Measurements from ENCODE around the gene SLC35E1.
A peak's percentile ranks its signal among the peaks of the same experiment; 100 is the strongest.

SLC35E1 gene

GRCh38 chr19:16531380-16531669 is 40.9 kb downstream of the SLC35E1 start:
- no peak overlapping the region for H2AFZ ChIP-seq (ENCODE audit: low read depth)
- no peaks in the 10 kb centered on the region for H3K4me1 ChIP-seq (ENCODE audit: low read depth, poor library complexity, severe bottlenecking)
- H4K20me1 ChIP-seq (ENCODE audit: insufficient read depth) = 0 out of 2 replicates have a peak, but pooled peaks cover 4% of the 10 kb centered on the region
- H3K36me3 ChIP-seq (ENCODE audit: insufficient read depth) = peaks cover 5% of the 10 kb centered on the region; the same call in 1 of the 2 replicates
- no peaks in the 10 kb centered on the region for H3K27me3 ChIP-seq (ENCODE audit: insufficient read depth, low read depth)
- H3K27ac ChIP-seq = no peak overlapping the region
- peaks cover 6% of the 10 kb centered on the region; the same call in 1 of the 2 replicates for H3K79me2 ChIP-seq (ENCODE audit: insufficient read depth, low read depth)
- H3K4me3 ChIP-seq (IDR thresholded peaks at IDR 0.05; ENCODE audit: insufficient read depth, low read depth, low read length) = no peak overlapping the region
- no peak overlapping the region for H3K9ac ChIP-seq
- no peak for TF ChIP-seq CTCF (conservative IDR thresholded peaks at IDR 0.05; ENCODE audit: low read depth, low read length)
- H3K4me2 ChIP-seq = no peak overlapping the region

DNA sequence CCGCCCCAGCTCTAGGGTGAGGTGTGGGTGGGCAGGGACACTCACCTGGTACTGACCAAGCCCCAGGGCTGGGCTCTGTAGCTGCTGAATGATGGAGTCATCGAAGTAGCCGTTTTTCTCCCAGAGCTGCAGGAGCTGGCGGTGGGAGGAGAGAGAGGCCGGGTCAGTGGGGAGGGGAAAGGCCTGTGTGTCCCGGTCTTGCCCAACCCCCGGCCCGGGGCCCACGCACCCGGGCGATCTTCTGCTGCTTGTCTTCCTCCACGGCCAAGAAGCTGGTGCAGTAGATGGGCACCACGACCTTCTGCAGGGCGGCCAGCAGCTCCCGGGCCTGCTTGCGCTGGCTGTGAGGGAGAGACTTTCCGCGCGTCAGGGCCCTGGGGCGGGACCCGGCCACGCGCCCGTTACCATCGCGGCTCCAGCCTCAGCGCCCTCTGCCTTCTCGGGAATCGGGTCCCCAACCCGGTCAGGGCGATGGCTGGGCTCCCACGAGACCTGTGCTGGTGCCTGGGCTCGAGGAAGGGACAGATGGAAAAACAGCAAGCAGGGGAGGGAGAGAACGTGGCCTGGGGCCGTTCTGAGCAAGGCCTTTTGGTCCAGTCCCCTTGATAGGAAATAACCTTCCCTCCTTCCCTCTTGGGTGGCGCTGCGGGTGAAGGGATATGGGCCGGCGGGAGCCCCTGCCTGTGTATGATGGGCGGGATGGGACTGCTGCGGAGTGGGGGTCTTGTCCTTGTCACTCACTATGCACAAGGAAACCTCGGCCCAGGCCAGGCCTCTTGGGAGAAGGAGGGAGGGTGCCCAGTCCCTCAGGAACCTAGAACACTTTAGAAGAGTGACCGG is 41.5 kb downstream of the SLC35E1 start:
- Histone ChIP-seq H3K27me3 (ENCODE audit: insufficient read depth, low read depth) (no peaks in the 10 kb centered on the region), H3K4me3 (IDR thresholded peaks at IDR 0.05; ENCODE audit: insufficient read depth, low read depth, low read length) (no peak overlapping the region), H3K79me2 (ENCODE audit: insufficient read depth, low read depth) (peaks cover 1% of the 10 kb centered on the region; the same call in 1 of the 2 replicates), H3K9ac (no peak overlapping the region), H3K4me2 (no peak overlapping the region), H4K20me1 (ENCODE audit: insufficient read depth) (no peaks in the 10 kb centered on the region), H2AFZ (ENCODE audit: low read depth) (no peak overlapping the region), H3K27ac (no peak overlapping the region), H3K36me3 (ENCODE audit: insufficient read depth) (peaks cover 9% of the 10 kb centered on the region; the same call in 1 of the 2 replicates), H3K4me1 (ENCODE audit: low read depth, poor library complexity, severe bottlenecking) (no peaks in the 10 kb centered on the region)
- TF ChIP-seq CTCF (conservative IDR thresholded peaks at IDR 0.05; ENCODE audit: low read depth, low read length) = no peak

- Histone ChIP-seq H3K36me3 (ENCODE audit: insufficient read depth) (peaks cover 12% of the 10 kb centered on the region; the same call in 1 of the 2 replicates), H3K4me2 (no peak overlapping the region), H3K4me3 (IDR thresholded peaks at IDR 0.05; ENCODE audit: insufficient read depth, low read depth, low read length) (no peak overlapping the region), H3K4me1 (ENCODE audit: low read depth, poor library complexity, severe bottlenecking) (no peaks in the 10 kb centered on the region), H3K27ac (no peak overlapping the region), H3K79me2 (ENCODE audit: insufficient read depth, low read depth) (no peaks in the 10 kb centered on the region), H3K27me3 (ENCODE audit: insufficient read depth, low read depth) (no peaks in the 10 kb centered on the region), H3K9ac (no peak overlapping the region), H4K20me1 (ENCODE audit: insufficient read depth) (no peaks in the 10 kb centered on the region), H2AFZ (ENCODE audit: low read depth) (no peak overlapping the region)
- no peak for TF ChIP-seq CTCF (conservative IDR thresholded peaks at IDR 0.05; ENCODE audit: low read depth, low read length)
These were observed 42.6 kb downstream of the SLC35E1 start for GRCh38 chr19:16529466-16530144.

DNA sequence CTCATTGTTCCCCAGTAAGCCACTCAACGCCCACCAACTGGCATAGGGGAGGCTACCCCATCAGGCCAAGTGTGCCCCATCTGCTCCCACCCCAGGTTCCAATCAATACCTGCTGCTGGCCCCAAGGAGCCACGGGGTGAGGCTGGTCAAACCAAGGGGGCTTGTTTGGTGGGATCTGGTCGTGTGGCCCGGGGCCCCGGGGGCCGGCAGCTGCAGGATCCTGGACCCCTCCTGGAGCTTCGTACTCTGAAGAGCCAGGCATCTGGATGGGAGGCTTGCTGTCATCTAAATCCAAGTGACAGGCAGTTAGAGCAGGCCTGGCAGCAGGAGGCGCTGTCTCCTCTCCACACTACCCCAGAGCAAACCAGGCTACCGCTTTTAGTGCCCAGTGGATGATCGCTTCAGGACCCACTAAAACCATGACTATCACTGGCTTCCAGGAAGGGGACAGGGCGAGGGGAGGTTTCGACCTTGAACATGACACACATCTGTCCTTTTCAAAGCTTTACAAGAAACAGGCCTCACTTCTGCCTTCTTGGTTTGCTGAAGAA is 44.2 kb downstream of the SLC35E1 start:
- Histone ChIP-seq H3K4me3 (IDR thresholded peaks at IDR 0.05; ENCODE audit: insufficient read depth, low read depth, low read length) (no peak overlapping the region), H3K9ac (no peak overlapping the region), H3K4me1 (ENCODE audit: low read depth, poor library complexity, severe bottlenecking) (no peaks in the 10 kb centered on the region), H2AFZ (ENCODE audit: low read depth) (no peak overlapping the region), H3K27ac (no peak overlapping the region), H3K79me2 (ENCODE audit: insufficient read depth, low read depth) (no peaks in the 10 kb centered on the region), H3K4me2 (no peak overlapping the region), H3K27me3 (ENCODE audit: insufficient read depth, low read depth) (no peaks in the 10 kb centered on the region), H3K36me3 (ENCODE audit: insufficient read depth) (peaks cover 7% of the 10 kb centered on the region; the same call in 1 of the 2 replicates), H4K20me1 (ENCODE audit: insufficient read depth) (no peaks in the 10 kb centered on the region)
- TF ChIP-seq CTCF (conservative IDR thresholded peaks at IDR 0.05; ENCODE audit: low read depth, low read length) = peak; percentile 51
